CD4-positive, alpha-beta T cell (primary cell): ENCODE data around the gene URB2. TPM values are rescaled to one million over a fixed set of nuclear protein-coding genes. Genes with fewer than 3 reads are reported as not detected.

Experiments
- ATAC-seq: fragments of 200-7000 bp; cut with Tn5 transposase; one replicate; pipeline ENCODE4 v1.10.0; 2022; ENCODE audit warnings: mild to moderate bottlenecking; ENCODE audit not compliant: poor library complexity
- CTCF ChIA-PET: fragments of 350-600 bp; sonication (Branson Sonifier 250); formaldehyde crosslinking; loops from one replicate; lab custom pipeline; 2021; ENCODE audit warnings: antibody characterized with exemption, inconsistent platforms; lab: Charles Lee
- POLR2A ChIA-PET: fragments of 350-600 bp; sonication (Branson Sonifier 250); formaldehyde crosslinking; loops from one replicate; lab custom pipeline; 2021; ENCODE audit warnings: antibody characterized with exemption, inconsistent platforms; lab: Charles Lee
- DNase-seq, 14 experiments: peaks; one replicate each; pipeline ENCODE4 v3.0.0-alpha.2; 2013 to 2020; ENCODE audit warnings: mixed read lengths in 2 of 14
- H3K27ac ChIP-seq, 2 donors: one replicate each; pipeline versions ENCODE4 v1.5.1 to v1.7.0; 2013; ENCODE audit warnings: low read length in 2 of 2, low read depth in 1 of 2, mild to moderate bottlenecking in 1 of 2
- H3K27me3 ChIP-seq, 2 experiments: 1 replicate in 1 of 2; 2 replicates in 1 of 2; pipeline versions ENCODE4 v1.6.1 to v1.7.0; 2013; ENCODE audit warnings: low read length in 2 of 2, control low read depth in 1 of 2, mild to moderate bottlenecking in 1 of 2, moderate library complexity in 1 of 2; ENCODE audit not compliant: insufficient read depth in 2 of 2, control insufficient read depth in 1 of 2
- H3K36me3 ChIP-seq: one replicate; pipeline ENCODE4 v1.6.1; 2013; ENCODE audit warnings: low read length, control low read depth; ENCODE audit not compliant: insufficient read depth
- H3K4me1 ChIP-seq: one replicate; pipeline ENCODE4 v1.6.1; 2013; ENCODE audit warnings: low read length, control low read depth; ENCODE audit not compliant: insufficient read depth
- H3K4me3 ChIP-seq: one replicate; pipeline ENCODE4 v1.5.1; 2013; ENCODE audit warnings: mild to moderate bottlenecking, low read length, moderate library complexity
- H3K9me3 ChIP-seq, 2 experiments: 1 replicate in 1 of 2; 2 replicates in 1 of 2; pipeline versions ENCODE4 v1.6.1 to v1.7.0; 2013; ENCODE audit warnings: low read length in 2 of 2, mild to moderate bottlenecking in 2 of 2, control low read depth in 1 of 2, moderate library complexity in 1 of 2; ENCODE audit not compliant: control insufficient read depth in 1 of 2, insufficient read depth in 1 of 2
- H3K27ac Mint-ChIP-seq: one replicate; pipeline ENCODE4 v1.8.0; 2020; ENCODE audit warnings: mixed read lengths
- H3K27me3 Mint-ChIP-seq: one replicate; pipeline ENCODE4 v1.8.0; 2021; ENCODE audit warnings: mixed read lengths
- H3K36me3 Mint-ChIP-seq: one replicate; pipeline ENCODE4 v1.8.0; 2021; ENCODE audit warnings: low read depth, mixed read lengths
- H3K4me1 Mint-ChIP-seq: one replicate; pipeline ENCODE4 v1.8.0; 2021; ENCODE audit warnings: low read depth, mixed read lengths
- H3K4me3 Mint-ChIP-seq: one replicate; pipeline ENCODE4 v1.8.0; 2020; ENCODE audit warnings: mild to moderate bottlenecking, mixed read lengths
- H3K9me3 Mint-ChIP-seq: one replicate; pipeline ENCODE4 v1.8.0; 2020; ENCODE audit warnings: mixed read lengths
- intact Hi-C, 2 experiments: fragments of 100-400 bp; cut with DNase I in 1 of 2; cut with micrococcal nuclease in 1 of 2; formaldehyde crosslinking; loops; one replicate each; pipeline versions ENCODE4 v1.15.1 to v1.9.0; 2023 to 2025; cut with DNase I, micrococcal nuclease
- total RNA-seq, 174 experiments: library from RNA in 2 of 174; stranded (reverse) in 2 of 174; gene quantifications; one replicate each; pipeline ENCODE4 v1.2.3 and lab custom pipeline; 2021 to 2026
- TF ChIP-seq, protein P1 (sequence below): fragments of 200-600 bp; IDR thresholded peaks from one replicate; pipeline ENCODE4 v1.8.0; 2022; ENCODE audit warnings: antibody characterized with exemption, mild to moderate bottlenecking

Gene URB2
- total RNA-seq, 2 experiments from 2014 or later: 4.1 to 4.2 TPM

DNA sequence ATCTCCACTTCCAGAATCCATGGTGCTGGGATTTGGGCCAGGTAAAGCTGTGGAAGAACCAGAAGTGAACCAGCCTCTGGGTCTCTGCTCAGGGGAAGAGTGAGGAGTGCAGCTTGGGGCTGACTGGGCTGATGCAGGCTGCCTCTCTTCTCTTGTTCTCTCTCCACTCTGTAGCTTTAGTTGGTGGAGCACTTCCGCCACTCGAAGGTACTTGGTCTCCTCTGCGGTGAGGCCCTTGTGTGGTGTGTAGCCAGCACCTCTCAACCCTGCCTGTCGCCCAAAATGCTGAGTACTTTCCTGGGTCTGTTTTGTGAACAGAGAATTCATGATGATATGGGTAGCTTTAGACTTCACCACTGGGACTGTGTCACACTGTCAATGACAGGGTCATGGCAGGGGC lies 63.2 kb downstream of the URB2 start:
- peaks cover 10% of the 10 kb centered on the region for H3K27me3 Mint-ChIP-seq
- TF ChIP-seq, protein P1, sequence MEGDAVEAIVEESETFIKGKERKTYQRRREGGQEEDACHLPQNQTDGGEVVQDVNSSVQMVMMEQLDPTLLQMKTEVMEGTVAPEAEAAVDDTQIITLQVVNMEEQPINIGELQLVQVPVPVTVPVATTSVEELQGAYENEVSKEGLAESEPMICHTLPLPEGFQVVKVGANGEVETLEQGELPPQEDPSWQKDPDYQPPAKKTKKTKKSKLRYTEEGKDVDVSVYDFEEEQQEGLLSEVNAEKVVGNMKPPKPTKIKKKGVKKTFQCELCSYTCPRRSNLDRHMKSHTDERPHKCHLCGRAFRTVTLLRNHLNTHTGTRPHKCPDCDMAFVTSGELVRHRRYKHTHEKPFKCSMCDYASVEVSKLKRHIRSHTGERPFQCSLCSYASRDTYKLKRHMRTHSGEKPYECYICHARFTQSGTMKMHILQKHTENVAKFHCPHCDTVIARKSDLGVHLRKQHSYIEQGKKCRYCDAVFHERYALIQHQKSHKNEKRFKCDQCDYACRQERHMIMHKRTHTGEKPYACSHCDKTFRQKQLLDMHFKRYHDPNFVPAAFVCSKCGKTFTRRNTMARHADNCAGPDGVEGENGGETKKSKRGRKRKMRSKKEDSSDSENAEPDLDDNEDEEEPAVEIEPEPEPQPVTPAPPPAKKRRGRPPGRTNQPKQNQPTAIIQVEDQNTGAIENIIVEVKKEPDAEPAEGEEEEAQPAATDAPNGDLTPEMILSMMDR: no peak
- H3K4me3 Mint-ChIP-seq: no peak overlapping the region
- H3K4me1 Mint-ChIP-seq: peaks cover 26% of the 10 kb centered on the region
- H3K27ac Mint-ChIP-seq: no peak overlapping the region
- Histone ChIP-seq H3K4me1 (peaks cover 9% of the 10 kb centered on the region), H3K27ac (no peak overlapping the region), H3K4me3 (no peak overlapping the region), H3K27me3 (peaks cover 0 to 2% of the 10 kb centered on the region in 2 experiments), H3K36me3 (no peaks in the 10 kb centered on the region), H3K9me3 (no peaks in the 10 kb centered on the region)
- POLR2A ChIA-PET: no interaction called here
- ATAC-seq (no peak), DNase-seq (peak in 1 of 14 experiments; percentile 5)
- H3K36me3 Mint-ChIP-seq: peaks cover 18% of the 10 kb centered on the region
- peaks cover 7% of the 10 kb centered on the region for H3K9me3 Mint-ChIP-seq
- intact Hi-C loops: no loop called here
- CTCF ChIA-PET: no interaction called here

DNA sequence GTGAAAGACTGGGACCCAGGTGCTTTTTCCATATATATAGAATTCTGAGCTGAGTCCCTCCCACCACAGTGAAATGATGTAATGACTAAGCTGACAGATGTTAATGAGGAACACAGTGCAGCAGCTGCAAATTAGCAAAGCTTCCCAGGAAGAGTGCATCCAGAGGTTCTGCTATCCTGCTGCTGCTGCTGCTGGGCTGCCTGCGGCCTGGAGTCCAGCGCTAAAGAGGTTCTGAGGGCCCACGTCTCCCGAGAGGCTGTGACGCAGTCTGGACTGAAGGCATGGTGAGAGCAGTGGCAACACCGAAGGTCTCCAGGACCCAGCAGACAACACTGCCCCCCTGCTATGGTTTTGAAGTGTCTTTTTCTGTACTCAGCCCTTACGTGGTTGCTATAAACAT lies 63.9 kb downstream of the URB2 start:
- Histone ChIP-seq H3K4me1 (peaks cover 9% of the 10 kb centered on the region), H3K27ac (no peak overlapping the region), H3K36me3 (no peaks in the 10 kb centered on the region), H3K9me3 (no peaks in the 10 kb centered on the region), H3K4me3 (no peak overlapping the region), H3K27me3 (peaks cover 0 to 2% of the 10 kb centered on the region in 2 experiments)
- no peak overlapping the region for H3K4me3 Mint-ChIP-seq
- CTCF ChIA-PET: no interaction called here
- no peak for ATAC-seq
- POLR2A ChIA-PET: no interaction called here
- H3K9me3 Mint-ChIP-seq: peaks cover 7% of the 10 kb centered on the region
- TF ChIP-seq, protein P1: no peak
- DNase-seq: no peak
- H3K36me3 Mint-ChIP-seq: peaks cover 17% of the 10 kb centered on the region
- intact Hi-C loops: no loop called here
- no peak overlapping the region for H3K27ac Mint-ChIP-seq
- H3K4me1 Mint-ChIP-seq: peaks cover 26% of the 10 kb centered on the region
- peaks cover 10% of the 10 kb centered on the region for H3K27me3 Mint-ChIP-seq

DNA sequence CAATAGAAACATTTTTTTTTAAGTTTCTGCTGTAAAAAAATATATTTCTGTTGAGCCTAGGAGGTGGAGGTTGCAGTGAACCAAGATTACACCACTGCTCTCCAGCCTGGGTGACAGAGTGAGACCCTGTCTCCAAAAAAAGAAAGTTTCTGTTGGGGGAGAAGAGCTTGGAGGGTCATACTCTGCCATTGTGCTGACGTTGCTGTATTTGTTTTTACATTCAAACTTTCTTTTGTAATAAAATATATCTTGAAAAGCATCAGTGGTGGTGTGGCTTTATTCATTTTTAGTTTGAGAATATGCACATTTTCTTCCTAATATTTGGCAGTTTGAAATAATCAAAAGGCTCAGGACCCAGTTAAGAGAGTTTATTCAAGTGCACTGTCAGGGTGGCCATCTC lies 64.6 kb downstream of the URB2 start:
- no peak for DNase-seq
- H3K36me3 ChIP-seq: no peaks in the 10 kb centered on the region
- peaks cover 10% of the 10 kb centered on the region for H3K27me3 Mint-ChIP-seq
- peaks cover 9% of the 10 kb centered on the region for H3K4me1 ChIP-seq
- ChIA-PET CTCF (no interaction called here), POLR2A (no interaction called here)
- no peak for ATAC-seq
- peaks cover 26% of the 10 kb centered on the region for H3K4me1 Mint-ChIP-seq
- TF ChIP-seq, protein P1: no peak
- peaks cover 0 to 2% of the 10 kb centered on the region in 2 experiments for H3K27me3 ChIP-seq
- H3K4me3 Mint-ChIP-seq: no peak overlapping the region
- H3K27ac ChIP-seq: no peak overlapping the region
- H3K4me3 ChIP-seq: no peak overlapping the region
- no peak overlapping the region for H3K27ac Mint-ChIP-seq
- no peaks in the 10 kb centered on the region for H3K9me3 ChIP-seq
- H3K36me3 Mint-ChIP-seq: peaks cover 10% of the 10 kb centered on the region
- peaks cover 3% of the 10 kb centered on the region for H3K9me3 Mint-ChIP-seq
- intact Hi-C loops: no loop called here
